ENCODE measurements around the gene APP.

DNA sequence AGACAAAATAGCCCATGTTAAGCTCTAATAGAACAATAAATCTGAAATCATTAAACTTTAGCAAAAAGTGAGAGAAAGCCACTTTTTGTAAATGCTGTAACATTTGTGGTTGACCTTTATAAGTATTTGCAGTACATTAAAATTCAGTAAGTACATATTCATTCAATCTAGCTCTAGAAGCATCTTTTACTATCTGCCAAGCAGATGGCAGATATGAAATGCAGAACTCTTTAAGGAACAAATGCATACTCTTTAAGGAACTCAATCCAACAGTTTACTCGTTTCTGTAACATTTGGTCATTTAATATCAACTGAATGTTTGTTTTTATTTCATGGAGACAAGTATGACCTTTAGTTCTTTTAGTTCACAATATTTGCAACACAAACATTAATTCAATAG is 150.1 kb downstream of the APP start:
- TF ChIP-seq, protein P1, sequence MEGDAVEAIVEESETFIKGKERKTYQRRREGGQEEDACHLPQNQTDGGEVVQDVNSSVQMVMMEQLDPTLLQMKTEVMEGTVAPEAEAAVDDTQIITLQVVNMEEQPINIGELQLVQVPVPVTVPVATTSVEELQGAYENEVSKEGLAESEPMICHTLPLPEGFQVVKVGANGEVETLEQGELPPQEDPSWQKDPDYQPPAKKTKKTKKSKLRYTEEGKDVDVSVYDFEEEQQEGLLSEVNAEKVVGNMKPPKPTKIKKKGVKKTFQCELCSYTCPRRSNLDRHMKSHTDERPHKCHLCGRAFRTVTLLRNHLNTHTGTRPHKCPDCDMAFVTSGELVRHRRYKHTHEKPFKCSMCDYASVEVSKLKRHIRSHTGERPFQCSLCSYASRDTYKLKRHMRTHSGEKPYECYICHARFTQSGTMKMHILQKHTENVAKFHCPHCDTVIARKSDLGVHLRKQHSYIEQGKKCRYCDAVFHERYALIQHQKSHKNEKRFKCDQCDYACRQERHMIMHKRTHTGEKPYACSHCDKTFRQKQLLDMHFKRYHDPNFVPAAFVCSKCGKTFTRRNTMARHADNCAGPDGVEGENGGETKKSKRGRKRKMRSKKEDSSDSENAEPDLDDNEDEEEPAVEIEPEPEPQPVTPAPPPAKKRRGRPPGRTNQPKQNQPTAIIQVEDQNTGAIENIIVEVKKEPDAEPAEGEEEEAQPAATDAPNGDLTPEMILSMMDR (IDR thresholded peaks at IDR 0.05; ENCODE audit: low read length), result no peak
- TF ChIP-seq EZH2phosphoT487 (IDR thresholded peaks at IDR 0.05; ENCODE audit: low read length) (no peak), EZH2 (optimal IDR thresholded peaks at IDR 0.05; ENCODE audit: low read depth, low read length) (no peak)
